CD4-positive, alpha-beta T cell treated with Interferon alpha-2 for 1 hour (primary cell): ENCODE measurements around the gene CALML5.

Source experiments
- DNase-seq, 2 donors: peaks; one replicate each; pipeline ENCODE4 v3.0.0-alpha.2; 2020 to 2022

Gene CALML5

DNA sequence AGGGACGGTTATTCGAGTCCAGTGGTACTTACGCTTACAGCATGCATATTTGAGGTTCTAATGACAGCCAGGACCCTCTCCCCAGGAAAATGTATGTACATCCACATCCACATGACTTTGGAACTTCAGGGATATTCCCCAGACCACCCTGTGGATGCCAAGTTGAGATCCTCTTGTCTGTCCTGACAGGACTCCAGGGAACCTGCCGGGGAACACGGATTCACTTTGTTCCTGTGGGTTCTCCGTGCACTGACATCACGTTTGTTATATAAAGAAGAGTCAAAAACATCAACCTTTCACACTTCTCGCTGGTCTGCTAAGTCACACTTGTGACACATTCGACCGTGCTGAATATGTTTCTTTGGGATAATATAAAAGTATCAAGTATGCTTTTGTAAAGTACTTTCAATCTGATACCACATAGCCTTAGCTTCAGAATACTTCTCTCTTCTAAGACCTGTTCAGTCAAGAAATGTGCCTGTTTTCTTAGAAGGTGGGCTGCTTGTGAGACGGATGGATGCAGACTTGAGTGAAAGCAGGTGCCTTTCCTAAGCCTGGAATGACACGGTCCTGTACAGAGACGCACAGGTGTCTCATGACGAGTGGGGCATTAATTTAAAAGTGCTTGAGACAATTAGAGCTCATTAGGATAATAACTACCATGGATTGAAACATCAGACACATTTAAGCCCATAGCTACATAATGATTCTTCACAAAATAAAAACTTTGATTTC is 38.7 kb downstream of the CALML5 start:
- DNase-seq = no peak

DNA sequence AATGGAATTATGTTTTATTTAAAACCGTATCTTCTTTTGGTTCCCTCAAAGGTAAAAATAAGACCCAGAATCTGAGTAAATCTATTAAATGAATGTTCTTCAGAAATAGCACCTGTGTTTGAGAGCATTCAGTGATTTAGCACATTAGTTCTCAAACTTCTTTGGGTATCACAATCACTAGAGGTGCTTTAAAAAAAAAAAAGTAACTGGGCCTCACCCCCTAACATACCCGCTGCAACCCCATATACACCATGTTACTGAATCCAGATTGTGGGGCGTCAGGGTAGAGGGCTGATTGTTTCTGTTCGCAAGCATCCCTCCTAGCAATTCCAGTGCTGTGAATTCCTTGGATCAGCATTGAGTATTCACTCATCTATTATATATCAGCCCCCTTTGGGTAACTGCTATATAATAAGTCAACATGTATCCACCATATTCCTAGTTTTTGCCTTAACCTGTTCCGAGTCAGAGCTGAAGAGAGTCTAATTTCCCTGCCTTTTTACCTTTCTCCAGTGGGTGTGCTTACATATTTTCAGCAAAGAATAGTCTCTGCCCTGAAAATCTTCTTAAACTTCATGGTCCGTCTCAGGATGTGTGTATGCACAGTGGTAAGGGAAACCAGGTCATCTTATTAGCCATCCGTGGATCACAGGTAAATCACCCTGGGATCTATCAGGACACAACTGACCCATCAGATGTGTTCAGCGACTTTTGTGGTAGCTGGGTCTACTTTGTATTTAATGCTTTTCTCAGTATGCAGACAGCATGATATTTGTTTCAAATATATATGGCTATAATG is 40.2 kb downstream of the CALML5 start:
- no peak for DNase-seq

DNA sequence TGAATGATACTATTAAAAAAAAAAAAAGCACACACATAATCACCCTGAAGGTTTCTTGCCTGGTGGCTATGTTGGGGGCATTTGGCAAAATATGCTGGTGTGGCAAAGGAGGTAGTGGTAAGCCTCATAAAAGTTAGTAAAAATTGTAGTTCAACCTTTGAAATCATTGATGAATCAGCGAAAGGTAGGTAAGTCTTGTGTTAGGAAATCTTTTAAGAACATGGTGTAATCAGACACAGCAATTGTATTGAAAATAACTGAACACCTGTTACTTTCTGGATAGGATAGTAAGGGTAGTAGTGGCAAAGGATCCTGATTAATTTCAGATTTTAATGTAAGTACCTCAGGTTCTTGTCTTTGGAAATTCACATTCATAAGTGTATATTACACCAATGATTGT is 40.9 kb downstream of the CALML5 start:
- DNase-seq = no peak

DNA sequence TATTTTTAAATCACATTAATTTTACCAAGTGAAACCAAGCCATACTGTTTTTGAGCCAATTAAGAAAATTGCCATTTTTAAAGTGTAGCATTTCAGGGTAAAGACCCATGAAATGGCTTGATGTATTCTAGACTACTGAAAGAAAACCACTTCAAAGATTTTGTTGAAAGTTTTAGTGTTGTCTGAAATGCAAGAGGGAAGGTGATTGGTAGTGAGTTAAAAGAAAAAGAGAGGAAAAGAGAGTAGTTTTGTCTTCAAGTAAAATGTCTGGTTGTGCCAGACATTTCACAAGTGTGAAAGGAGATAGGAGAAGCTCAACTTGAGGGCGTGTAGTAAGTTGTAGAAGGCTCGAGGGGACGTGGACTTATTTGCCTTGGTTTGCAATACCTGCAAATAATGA is 41.6 kb downstream of the CALML5 start:
- peak in 1 of 2 donors; percentile 24 for DNase-seq

DNA sequence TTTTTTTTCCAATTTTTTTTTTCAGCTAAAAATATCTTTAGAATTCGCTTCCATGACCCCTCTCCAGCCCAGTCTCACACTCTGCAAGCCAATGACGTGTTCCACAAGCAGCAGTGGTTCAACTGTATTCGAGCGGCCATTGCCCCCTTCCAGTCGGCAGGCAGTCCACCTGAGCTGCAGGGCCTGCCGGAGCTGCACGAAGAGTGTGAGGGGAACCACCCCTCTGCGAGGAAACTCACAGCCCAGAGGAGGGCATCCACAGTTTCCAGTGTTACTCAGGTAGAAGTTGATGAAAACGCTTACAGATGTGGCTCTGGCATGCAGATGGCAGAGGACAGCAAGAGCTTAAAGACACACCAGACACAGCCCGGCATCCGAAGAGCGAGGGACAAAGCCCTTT is 42.8 kb downstream of the CALML5 start:
- DNase-seq = no peak

DNA sequence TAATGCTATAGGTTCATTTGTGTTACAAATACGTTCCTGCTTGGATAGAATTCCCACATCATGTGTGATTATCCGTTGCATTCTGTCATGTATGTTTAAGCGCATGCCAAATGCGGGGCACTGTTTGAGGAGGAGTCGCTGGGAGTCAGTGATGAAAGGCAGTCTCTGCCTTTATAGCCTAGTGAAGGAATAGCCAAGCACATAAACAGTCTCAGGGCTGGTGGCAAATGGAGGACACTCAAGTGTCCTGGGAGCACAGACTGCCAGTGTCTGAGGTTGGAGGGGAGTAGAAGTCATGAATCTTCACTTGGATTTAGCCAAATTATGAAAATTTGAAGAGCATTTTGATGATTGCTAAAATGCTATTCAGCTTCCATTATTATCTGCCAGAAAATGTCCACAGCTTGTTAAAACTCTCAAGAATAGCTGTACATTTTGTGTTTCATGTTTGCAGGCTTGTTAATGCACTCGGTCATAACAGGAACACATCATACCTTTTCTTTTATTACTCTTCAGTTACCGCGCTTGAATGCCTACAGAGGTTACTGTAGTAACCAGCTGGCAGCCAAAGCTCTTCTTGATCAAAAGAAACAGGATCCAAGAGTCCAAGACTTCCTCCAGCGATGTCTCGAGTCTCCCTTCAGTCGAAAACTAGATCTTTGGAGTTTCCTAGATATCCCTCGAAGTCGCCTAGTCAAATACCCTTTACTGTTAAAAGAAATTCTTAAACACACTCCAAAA is 45.5 kb downstream of the CALML5 start:
- no peak for DNase-seq

DNA sequence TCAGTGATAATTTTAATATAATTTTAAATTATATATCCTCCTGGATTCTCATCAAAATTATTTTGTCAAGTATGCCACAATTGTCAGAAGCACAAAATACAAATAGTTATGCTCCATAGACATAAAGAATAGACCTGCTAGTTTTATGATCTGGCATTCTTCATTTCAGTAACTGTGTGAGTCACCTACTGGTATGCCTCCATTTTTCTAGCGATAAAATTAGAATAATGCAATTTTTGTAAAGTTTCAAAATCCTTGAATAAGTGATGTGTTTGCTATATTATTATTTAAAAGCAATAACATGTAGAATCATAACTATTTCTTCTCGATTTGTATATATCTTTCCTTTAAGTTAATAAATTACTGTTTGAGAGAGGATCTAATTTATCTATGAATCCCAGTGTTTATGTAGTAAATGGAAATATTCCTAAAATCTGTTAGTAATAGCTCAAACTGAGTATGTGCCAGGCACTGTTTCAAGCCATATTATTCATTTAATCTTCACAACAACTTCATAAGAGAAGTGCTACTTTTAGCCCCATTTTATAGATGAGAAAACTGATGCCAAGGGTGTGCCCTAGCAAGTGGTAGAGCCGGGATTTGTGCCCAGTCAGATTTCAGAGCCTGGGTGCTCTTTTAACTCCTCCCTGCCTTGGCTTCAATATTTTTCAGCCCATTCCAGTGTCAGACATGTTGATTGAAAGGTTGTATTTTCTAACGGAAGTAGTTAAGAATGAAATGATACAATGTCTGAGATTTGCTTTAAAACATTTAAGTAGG is 48.6 kb downstream of the CALML5 start:
- no peak for DNase-seq

DNA sequence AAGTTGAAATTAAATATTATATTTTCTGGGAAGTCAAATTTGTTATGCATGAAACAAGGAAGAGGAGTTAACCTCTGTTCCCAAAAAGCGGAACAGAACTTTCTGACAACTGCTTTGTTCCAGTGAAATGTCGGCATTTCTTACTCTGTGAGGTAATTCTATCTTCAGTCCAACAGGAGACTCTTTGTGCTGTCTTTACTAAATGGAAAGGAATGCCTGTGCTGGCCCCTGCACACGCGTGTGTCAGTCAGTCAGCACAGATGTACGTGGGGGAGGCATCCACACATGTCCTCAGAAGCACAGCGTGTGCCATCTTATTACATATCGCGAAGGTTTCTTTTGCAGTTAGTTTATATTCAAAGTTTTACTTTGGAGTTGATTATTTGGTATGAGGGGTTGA is 49.5 kb downstream of the CALML5 start:
- no peak for DNase-seq

DNA sequence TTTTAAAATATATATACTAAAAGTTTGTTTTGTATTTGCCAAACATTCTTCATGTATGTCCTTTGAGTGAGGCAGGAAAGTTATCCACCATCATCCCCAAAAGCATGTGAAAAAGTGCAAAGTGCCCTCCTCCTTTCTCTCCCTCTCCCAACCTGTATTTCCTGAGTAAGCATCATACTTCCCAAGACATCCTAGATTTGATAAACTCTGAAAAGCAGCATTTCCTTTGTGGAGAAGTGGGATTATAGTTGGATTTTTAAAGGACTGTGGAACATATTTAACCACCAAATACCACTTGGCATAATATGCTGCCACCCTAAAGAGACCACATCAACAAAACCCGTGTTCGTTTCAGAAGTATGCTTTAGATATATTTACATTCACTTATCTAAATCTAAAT is 50.1 kb downstream of the CALML5 start:
- DNase-seq = no peak
